HEK293 (cell line): ENCODE measurements around the gene MSRB1.

ENCODE experiments used
- CTCF ChIA-PET: fragments of 350-600 bp; formaldehyde crosslinking; extraction: SDS; loops from one replicate; lab custom pipeline; 2021; ENCODE audit warnings: antibody characterized with exemption; lab: Yijun Ruan, JAX
- POLR2A ChIA-PET: fragments of 300-600 bp; formaldehyde crosslinking; extraction: SDS; loops from one replicate; lab custom pipeline; 2020; ENCODE audit warnings: antibody characterized with exemption, inconsistent platforms; lab: Yijun Ruan, JAX
- H3K27ac ChIP-seq: fragments of 200-500 bp; sonication (Bioruptor generic); 2 replicates; pipeline ENCODE4 v1.5.1; 2014; ENCODE audit warnings: low read depth, low read length, control low read depth, inconsistent platforms; ENCODE audit errors: extremely low read depth
- H3K36me3 ChIP-seq, 2 experiments: fragments of 200-500 bp in 1 of 2; sonication (Bioruptor generic) in 1 of 2; 1 replicate in 1 of 2; 2 replicates in 1 of 2; pipeline ENCODE4 v1.5.1; 2014 to 2017; ENCODE audit warnings: inconsistent platforms in 2 of 2, low read length in 2 of 2; ENCODE audit not compliant: control insufficient read depth in 2 of 2, insufficient read depth in 1 of 2
- H3K4me1 ChIP-seq: fragments of 200-500 bp; sonication (Bioruptor generic); 2 replicates; pipeline ENCODE4 v1.5.1; 2014; ENCODE audit warnings: mild to moderate bottlenecking, low read length, inconsistent platforms; ENCODE audit not compliant: control insufficient read depth, insufficient read depth
- H3K4me3 ChIP-seq: 2 replicates; pipeline ENCODE4 v1.5.1; 2011; ENCODE audit warnings: low read depth, mild to moderate bottlenecking, control low read depth, low read length, moderate library complexity
- H3K9me3 ChIP-seq: fragments of 200-500 bp; sonication (Bioruptor generic); 2 replicates; pipeline ENCODE4 v1.5.1; 2014; ENCODE audit warnings: low read depth, low read length, inconsistent platforms; ENCODE audit not compliant: control insufficient read depth, insufficient read depth
- GLI2 ChIP-seq: fragments of 450-650 bp; formaldehyde crosslinking; IDR thresholded peaks from 2 replicates; pipeline ENCODE4; 2017; ENCODE audit warnings: missing biosample characterization, missing genetic modification characterization, low read depth, borderline replicate concordance
- GLIS1 ChIP-seq: fragments of 450-650 bp; formaldehyde crosslinking; IDR thresholded peaks from 2 replicates; pipeline ENCODE4 v1.5.1; 2016; ENCODE audit warnings: missing biosample characterization, missing genetic modification characterization
- MZF1 ChIP-seq: fragments of 450-650 bp; formaldehyde crosslinking; IDR thresholded peaks from 2 replicates; pipeline ENCODE4 v1.5.1; 2017; ENCODE audit warnings: missing biosample characterization, missing genetic modification characterization, borderline replicate concordance
- YY2 ChIP-seq: fragments of 450-650 bp; formaldehyde crosslinking; IDR thresholded peaks from 2 replicates; pipeline ENCODE4 v1.5.1; 2016; ENCODE audit warnings: missing biosample characterization, missing genetic modification characterization
- ZBTB1 ChIP-seq: fragments of 450-650 bp; formaldehyde crosslinking; IDR thresholded peaks from 2 replicates; pipeline ENCODE4 v1.5.1; 2016; ENCODE audit warnings: missing biosample characterization, missing genetic modification characterization
- ZBTB20 ChIP-seq: fragments of 450-650 bp; formaldehyde crosslinking; IDR thresholded peaks from 2 replicates; pipeline ENCODE4 v1.5.1; 2016; ENCODE audit warnings: missing biosample characterization, missing genetic modification characterization
- ZBTB26 ChIP-seq: fragments of 450-650 bp; formaldehyde crosslinking; optimal IDR thresholded peaks from 2 replicates; pipeline ENCODE3; 2016; ENCODE audit warnings: missing biosample characterization, mild to moderate bottlenecking, missing genetic modification characterization
- ZBTB48 ChIP-seq: fragments of 450-650 bp; formaldehyde crosslinking; IDR thresholded peaks from 2 replicates; pipeline ENCODE4 v1.5.1; 2016; ENCODE audit warnings: missing biosample characterization, missing genetic modification characterization
- ZNF211 ChIP-seq: fragments of 450-650 bp; formaldehyde crosslinking; IDR thresholded peaks from 2 replicates; pipeline ENCODE4 v1.5.1; 2016; ENCODE audit warnings: low read depth, missing biosample characterization, missing genetic modification characterization
- ZNF341 ChIP-seq: fragments of 450-650 bp; formaldehyde crosslinking; IDR thresholded peaks from 2 replicates; pipeline ENCODE4; 2016; ENCODE audit warnings: low read depth, missing biosample characterization, missing genetic modification characterization
- ZNF48 ChIP-seq: fragments of 450-650 bp; formaldehyde crosslinking; IDR thresholded peaks from 2 replicates; pipeline ENCODE4 v1.5.1; 2016; ENCODE audit warnings: missing biosample characterization, missing genetic modification characterization
- ZNF513 ChIP-seq: fragments of 450-650 bp; IDR thresholded peaks from 2 replicates; pipeline ENCODE4 v1.5.1; 2018; ENCODE audit warnings: missing biosample characterization, missing genetic modification characterization
- ZNF544 ChIP-seq: fragments of 450-650 bp; formaldehyde crosslinking; IDR thresholded peaks from 2 replicates; pipeline ENCODE4 v1.5.0; 2017; ENCODE audit warnings: missing biosample characterization, missing genetic modification characterization
- ZNF560 ChIP-seq: fragments of 450-650 bp; formaldehyde crosslinking; IDR thresholded peaks from 2 replicates; pipeline ENCODE4 v1.5.1; 2017; ENCODE audit warnings: missing biosample characterization, missing genetic modification characterization, borderline replicate concordance
- ZNF610 ChIP-seq: fragments of 450-650 bp; formaldehyde crosslinking; IDR thresholded peaks from 2 replicates; pipeline ENCODE4 v1.5.1; 2016; ENCODE audit warnings: missing biosample characterization, missing genetic modification characterization, borderline replicate concordance
- ZNF624 ChIP-seq: fragments of 450-650 bp; formaldehyde crosslinking; IDR thresholded peaks from 2 replicates; pipeline ENCODE4 v1.5.1; 2017; ENCODE audit warnings: missing biosample characterization, missing genetic modification characterization
- ZNF677 ChIP-seq: fragments of 450-650 bp; IDR thresholded peaks from 2 replicates; pipeline ENCODE4 v1.5.0; 2018; ENCODE audit warnings: missing biosample characterization, mild to moderate bottlenecking, missing genetic modification characterization, moderate library complexity
- ZNF776 ChIP-seq: fragments of 450-650 bp; formaldehyde crosslinking; IDR thresholded peaks from 2 replicates; pipeline ENCODE4 v1.5.0; 2017; ENCODE audit warnings: missing biosample characterization, missing genetic modification characterization, borderline replicate concordance
- TF ChIP-seq, protein P1 (sequence below): fragments of 450-650 bp; formaldehyde crosslinking; IDR thresholded peaks from 2 replicates; pipeline ENCODE4 v1.5.1; 2016; ENCODE audit warnings: missing biosample characterization, missing genetic modification characterization
- TF ChIP-seq, protein P2 (sequence below): fragments of 450-650 bp; formaldehyde crosslinking; IDR thresholded peaks from 2 replicates; pipeline ENCODE4 v1.5.1; 2016; ENCODE audit warnings: missing biosample characterization, missing genetic modification characterization
- TF ChIP-seq, protein P3 (sequence below): fragments of 450-650 bp; formaldehyde crosslinking; IDR thresholded peaks from 2 replicates; pipeline ENCODE4 v1.5.1; 2016; ENCODE audit warnings: missing biosample characterization, missing genetic modification characterization
- TF ChIP-seq, protein P4 (sequence below): fragments of 450-650 bp; IDR thresholded peaks from 2 replicates; pipeline ENCODE4 v1.5.1; 2018; ENCODE audit warnings: missing biosample characterization, mild to moderate bottlenecking, missing genetic modification characterization
- TF ChIP-seq, protein P5 (sequence below): fragments of 450-650 bp; formaldehyde crosslinking; IDR thresholded peaks from 2 replicates; pipeline ENCODE4 v1.5.1; 2016; ENCODE audit warnings: missing biosample characterization, missing genetic modification characterization, borderline replicate concordance

MSRB1 gene

DNA sequence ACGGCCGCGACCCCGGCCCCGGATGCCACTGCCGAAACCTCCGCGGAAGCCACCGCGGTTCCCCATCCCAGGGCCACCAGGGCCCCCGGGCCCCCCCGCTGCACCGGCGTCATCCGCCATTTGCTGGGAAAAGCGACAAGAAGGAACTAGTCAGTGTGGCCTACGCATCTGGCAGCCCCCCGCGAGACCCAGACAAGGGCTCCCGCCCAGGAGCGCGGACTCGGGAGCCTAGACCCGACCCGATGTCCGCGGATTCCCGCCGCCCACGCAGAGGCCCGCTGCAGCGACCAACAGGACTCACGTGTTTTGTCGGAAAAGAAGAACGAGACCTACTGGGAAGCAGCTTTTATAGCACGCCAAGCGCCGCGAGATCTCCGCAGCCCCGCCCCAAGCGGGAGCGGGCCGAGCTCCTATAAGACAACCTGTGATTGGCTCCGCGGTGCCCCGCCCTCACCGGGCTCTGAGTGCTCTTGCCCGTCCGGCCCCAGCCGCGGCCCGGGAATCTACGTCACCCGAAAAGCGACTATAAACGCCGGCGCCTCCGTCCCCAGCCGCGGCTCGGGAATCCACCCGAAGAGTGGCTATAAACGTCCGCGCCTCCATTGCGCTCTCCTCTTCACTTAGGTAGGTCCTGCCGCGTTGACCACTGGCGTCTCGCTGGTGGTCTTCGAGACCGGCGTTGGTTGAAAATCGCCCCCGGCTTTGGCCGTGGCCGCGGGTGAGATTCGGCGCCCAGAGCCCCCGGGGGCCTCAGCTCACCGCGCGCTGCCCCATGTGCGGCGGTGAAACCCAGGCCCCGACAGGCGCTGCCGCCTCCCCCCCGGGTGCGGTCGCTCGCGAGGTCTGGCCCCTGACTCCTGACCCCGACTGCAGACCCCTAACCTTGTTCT lies 21.8 kb upstream of the MSRB1 start, which contains the start of gene RPS2 (continued):
- TF ChIP-seq, protein P1, sequence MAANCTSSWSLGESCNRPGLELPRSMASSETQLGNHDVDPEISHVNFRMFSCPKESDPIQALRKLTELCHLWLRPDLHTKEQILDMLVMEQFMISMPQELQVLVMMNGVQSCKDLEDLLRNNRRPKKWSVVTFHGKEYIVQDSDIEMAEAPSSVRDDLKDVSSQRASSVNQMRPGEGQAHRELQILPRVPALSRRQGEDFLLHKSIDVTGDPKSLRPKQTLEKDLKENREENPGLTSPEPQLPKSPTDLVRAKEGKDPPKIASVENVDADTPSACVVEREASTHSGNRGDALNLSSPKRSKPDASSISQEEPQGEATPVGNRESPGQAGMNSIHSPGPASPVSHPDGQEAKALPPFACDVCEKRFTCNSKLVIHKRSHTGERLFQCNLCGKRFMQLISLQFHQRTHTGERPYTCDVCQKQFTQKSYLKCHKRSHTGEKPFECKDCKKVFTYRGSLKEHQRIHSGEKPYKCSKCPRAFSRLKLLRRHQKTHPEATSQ (tag by site-specific recombination) = peak; percentile 82; the same call in 1 of the 2 replicates
- TF ChIP-seq ZNF677 (0 out of 2 replicates have a peak, but pooled peaks have one; percentile 9), ZNF211 (no peak), ZBTB48 (tag by site-specific recombination) (peak; percentile 63), ZNF513 (tag by site-specific recombination) (peak; percentile 46; the same call in 1 of the 2 replicates), ZNF624 (tag by site-specific recombination) (no peak)

DNA sequence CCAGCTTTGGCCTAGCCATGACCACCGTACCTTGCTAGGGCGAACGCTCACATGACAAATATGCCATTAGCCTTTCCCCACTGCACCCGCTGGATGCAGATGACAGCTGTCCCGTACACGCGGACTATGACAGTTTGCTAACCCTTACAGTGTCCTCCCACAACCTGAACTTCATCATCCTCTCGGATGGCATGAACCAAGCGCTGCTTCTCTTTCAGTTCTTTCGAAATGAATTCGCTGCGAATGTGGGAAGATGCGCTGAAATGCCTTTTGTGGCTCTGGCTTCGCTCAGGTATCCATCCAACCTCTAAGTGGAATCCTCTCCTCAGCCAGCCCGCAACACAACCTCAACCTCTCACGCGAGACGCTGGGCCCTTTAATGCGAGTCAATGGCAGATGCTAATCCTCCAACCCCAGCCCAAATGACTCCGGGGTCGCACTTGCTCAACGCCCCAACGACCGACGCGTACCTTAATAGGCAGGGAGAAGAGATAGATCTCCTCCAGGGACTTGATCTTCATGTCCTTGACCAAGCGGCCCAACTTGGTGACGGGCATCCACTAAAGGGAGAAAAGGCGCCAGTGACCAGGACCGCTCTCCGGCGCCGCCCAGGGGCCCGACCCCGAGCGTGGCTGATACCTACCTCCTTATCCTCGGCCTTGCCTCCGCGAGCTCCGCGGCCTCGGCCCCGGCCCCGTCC lies 21.0 kb upstream of the MSRB1 start:
- ChIA-PET CTCF (interaction anchor here (0.7 to 1.1 kb wide), 2 partner anchors 9 to 100 kb away, joined by 3 read pairs; no protein-coding TSS in a partner anchor), POLR2A (interaction anchor here (0.5 to 2.7 kb wide), 54 partner anchors 8 to 1056 kb away, joined by 3 to 76 read pairs (median 5); partner anchors contain the start of genes E4F1, ECI1, EME2 and FAHD1)
- Histone ChIP-seq H3K4me3 (peak overlapping the region; percentile 94), H3K27ac (peak overlapping the region; percentile 100), H3K36me3 (peaks cover 0 to 42% of the 10 kb centered on the region in 2 experiments; a peak in 1 of 3 replicates), H3K9me3 (no peaks in the 10 kb centered on the region), H3K4me1 (no peaks in the 10 kb centered on the region; the same call in 1 of the 2 replicates)
- no peak for TF ChIP-seq ZNF341 (tag by site-specific recombination)
- TF ChIP-seq, protein P2, sequence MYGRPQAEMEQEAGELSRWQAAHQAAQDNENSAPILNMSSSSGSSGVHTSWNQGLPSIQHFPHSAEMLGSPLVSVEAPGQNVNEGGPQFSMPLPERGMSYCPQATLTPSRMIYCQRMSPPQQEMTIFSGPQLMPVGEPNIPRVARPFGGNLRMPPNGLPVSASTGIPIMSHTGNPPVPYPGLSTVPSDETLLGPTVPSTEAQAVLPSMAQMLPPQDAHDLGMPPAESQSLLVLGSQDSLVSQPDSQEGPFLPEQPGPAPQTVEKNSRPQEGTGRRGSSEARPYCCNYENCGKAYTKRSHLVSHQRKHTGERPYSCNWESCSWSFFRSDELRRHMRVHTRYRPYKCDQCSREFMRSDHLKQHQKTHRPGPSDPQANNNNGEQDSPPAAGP (tag by site-specific recombination) = no peak
- TF ChIP-seq, protein P3, sequence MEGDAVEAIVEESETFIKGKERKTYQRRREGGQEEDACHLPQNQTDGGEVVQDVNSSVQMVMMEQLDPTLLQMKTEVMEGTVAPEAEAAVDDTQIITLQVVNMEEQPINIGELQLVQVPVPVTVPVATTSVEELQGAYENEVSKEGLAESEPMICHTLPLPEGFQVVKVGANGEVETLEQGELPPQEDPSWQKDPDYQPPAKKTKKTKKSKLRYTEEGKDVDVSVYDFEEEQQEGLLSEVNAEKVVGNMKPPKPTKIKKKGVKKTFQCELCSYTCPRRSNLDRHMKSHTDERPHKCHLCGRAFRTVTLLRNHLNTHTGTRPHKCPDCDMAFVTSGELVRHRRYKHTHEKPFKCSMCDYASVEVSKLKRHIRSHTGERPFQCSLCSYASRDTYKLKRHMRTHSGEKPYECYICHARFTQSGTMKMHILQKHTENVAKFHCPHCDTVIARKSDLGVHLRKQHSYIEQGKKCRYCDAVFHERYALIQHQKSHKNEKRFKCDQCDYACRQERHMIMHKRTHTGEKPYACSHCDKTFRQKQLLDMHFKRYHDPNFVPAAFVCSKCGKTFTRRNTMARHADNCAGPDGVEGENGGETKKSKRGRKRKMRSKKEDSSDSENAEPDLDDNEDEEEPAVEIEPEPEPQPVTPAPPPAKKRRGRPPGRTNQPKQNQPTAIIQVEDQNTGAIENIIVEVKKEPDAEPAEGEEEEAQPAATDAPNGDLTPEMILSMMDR (tag by site-specific recombination) = peak; percentile 49; the same call in 1 of the 2 replicates
- TF ChIP-seq GLI2 = no peak
- no peak for TF ChIP-seq ZBTB1 (tag by site-specific recombination)
- TF ChIP-seq ZBTB26 = no peak
- TF ChIP-seq MZF1 (tag by site-specific recombination) = no peak
- peak; percentile 51; the same call in 1 of the 2 replicates for TF ChIP-seq ZNF776
- TF ChIP-seq, protein P4, sequence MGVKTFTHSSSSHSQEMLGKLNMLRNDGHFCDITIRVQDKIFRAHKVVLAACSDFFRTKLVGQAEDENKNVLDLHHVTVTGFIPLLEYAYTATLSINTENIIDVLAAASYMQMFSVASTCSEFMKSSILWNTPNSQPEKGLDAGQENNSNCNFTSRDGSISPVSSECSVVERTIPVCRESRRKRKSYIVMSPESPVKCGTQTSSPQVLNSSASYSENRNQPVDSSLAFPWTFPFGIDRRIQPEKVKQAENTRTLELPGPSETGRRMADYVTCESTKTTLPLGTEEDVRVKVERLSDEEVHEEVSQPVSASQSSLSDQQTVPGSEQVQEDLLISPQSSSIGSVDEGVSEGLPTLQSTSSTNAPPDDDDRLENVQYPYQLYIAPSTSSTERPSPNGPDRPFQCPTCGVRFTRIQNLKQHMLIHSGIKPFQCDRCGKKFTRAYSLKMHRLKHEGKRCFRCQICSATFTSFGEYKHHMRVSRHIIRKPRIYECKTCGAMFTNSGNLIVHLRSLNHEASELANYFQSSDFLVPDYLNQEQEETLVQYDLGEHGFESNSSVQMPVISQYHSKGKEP (tag by site-specific recombination) = no peak
- TF ChIP-seq ZNF48 = no peak
- TF ChIP-seq YY2 (tag by site-specific recombination) = no peak
- TF ChIP-seq ZBTB20 (tag by site-specific recombination) = no peak
- TF ChIP-seq ZNF544 (tag by site-specific recombination) = no peak
- TF ChIP-seq ZNF610 (tag by site-specific recombination) = no peak
- TF ChIP-seq GLIS1 (tag by site-specific recombination) = no peak
- TF ChIP-seq ZNF560 (tag by site-specific recombination) = no peak
- TF ChIP-seq, protein P5, sequence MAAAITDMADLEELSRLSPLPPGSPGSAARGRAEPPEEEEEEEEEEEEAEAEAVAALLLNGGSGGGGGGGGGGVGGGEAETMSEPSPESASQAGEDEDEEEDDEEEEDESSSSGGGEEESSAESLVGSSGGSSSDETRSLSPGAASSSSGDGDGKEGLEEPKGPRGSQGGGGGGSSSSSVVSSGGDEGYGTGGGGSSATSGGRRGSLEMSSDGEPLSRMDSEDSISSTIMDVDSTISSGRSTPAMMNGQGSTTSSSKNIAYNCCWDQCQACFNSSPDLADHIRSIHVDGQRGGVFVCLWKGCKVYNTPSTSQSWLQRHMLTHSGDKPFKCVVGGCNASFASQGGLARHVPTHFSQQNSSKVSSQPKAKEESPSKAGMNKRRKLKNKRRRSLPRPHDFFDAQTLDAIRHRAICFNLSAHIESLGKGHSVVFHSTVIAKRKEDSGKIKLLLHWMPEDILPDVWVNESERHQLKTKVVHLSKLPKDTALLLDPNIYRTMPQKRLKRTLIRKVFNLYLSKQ = 0 out of 2 replicates have a peak, but pooled peaks have one; percentile 7
